Thyroid gland (tissue), 4 donors: ENCODE data around the gene NTF3.

Experiments used
- POLR2A ChIP-seq, 2 donors: fragments of 450-650 bp; IDR thresholded peaks; one replicate each; pipeline ENCODE4 v1.6.1; 2017; ENCODE audit warnings: antibody characterized with exemption in 2 of 2, mild to moderate bottlenecking in 2 of 2, moderate library complexity in 1 of 2
- TF ChIP-seq, protein P1 (sequence below), 6 experiments: fragments of 200-600 bp in 3 of 6; fragments of 450-650 bp in 3 of 6; sonication (generic) in 3 of 6; IDR thresholded peaks; one replicate each; pipeline ENCODE4 v1.5.1; 2016 to 2019; ENCODE audit warnings: antibody characterized with exemption in 6 of 6, mild to moderate bottlenecking in 2 of 6, inconsistent platforms in 1 of 6, moderate library complexity in 1 of 6

- TF ChIP-seq, protein P1, sequence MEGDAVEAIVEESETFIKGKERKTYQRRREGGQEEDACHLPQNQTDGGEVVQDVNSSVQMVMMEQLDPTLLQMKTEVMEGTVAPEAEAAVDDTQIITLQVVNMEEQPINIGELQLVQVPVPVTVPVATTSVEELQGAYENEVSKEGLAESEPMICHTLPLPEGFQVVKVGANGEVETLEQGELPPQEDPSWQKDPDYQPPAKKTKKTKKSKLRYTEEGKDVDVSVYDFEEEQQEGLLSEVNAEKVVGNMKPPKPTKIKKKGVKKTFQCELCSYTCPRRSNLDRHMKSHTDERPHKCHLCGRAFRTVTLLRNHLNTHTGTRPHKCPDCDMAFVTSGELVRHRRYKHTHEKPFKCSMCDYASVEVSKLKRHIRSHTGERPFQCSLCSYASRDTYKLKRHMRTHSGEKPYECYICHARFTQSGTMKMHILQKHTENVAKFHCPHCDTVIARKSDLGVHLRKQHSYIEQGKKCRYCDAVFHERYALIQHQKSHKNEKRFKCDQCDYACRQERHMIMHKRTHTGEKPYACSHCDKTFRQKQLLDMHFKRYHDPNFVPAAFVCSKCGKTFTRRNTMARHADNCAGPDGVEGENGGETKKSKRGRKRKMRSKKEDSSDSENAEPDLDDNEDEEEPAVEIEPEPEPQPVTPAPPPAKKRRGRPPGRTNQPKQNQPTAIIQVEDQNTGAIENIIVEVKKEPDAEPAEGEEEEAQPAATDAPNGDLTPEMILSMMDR (IDR thresholded peaks at IDR 0.05): no peak
- TF ChIP-seq POLR2A (IDR thresholded peaks at IDR 0.05): no peak
Measured at GRCh38 chr12:5384015-5384414, 47.9 kb upstream of the NTF3 start.
